K562 (cell line): ENCODE measurements around the gene LY6G6D. TPM values are rescaled to one million over a fixed set of nuclear protein-coding genes. Genes with fewer than 3 reads are reported as not detected.

Source experiments
- CBX8 ChIP-seq: fragments of 200-600 bp; sonication (generic); IDR thresholded peaks from 2 replicates; pipeline ENCODE4 v1.6.1; 2012; ENCODE audit warnings: borderline replicate concordance, mixed run types, low read depth, mild to moderate bottlenecking, moderate library complexity, mixed read lengths, low read length, control low read depth, inconsistent platforms; ENCODE audit not compliant: poor library complexity, severe bottlenecking; ENCODE audit errors: extremely low read depth
- EGR1 ChIP-seq: fragments of 450-650 bp; conservative IDR thresholded peaks from 2 replicates; pipeline ENCODE4 v1.6.1; 2017; ENCODE audit warnings: mild to moderate bottlenecking
- ESRRA ChIP-seq: fragments of 450-650 bp; IDR thresholded peaks from 2 replicates; pipeline ENCODE4 v1.6.1; 2014; ENCODE audit warnings: low read depth, mild to moderate bottlenecking, moderate library complexity, borderline replicate concordance
- FOS ChIP-seq: IDR thresholded peaks from 3 replicates; pipeline ENCODE4 v1.6.1; 2011; ENCODE audit not compliant: insufficient read length; ENCODE audit errors: extremely low read depth
- FOXA3 ChIP-seq, 2 experiments: fragments of 450-650 bp in 1 of 2; sonication (generic) in 1 of 2; formaldehyde crosslinking; IDR thresholded peaks in 1 of 2; conservative IDR thresholded peaks in 1 of 2; 2 replicates each; pipeline versions ENCODE4 v1.4.0 to v1.8.0; 2020 to 2022; ENCODE audit warnings: mild to moderate bottlenecking in 2 of 2, missing genetic modification reagents in 1 of 2
- FOXJ3 ChIP-seq: sonication (generic); formaldehyde crosslinking; IDR thresholded peaks from 2 replicates; pipeline ENCODE4 v1.4.0; 2020; ENCODE audit warnings: mild to moderate bottlenecking, missing genetic modification reagents
- GATA2 ChIP-seq: sonication (generic); formaldehyde crosslinking; IDR thresholded peaks from 2 replicates; pipeline ENCODE4 v1.4.0; 2020; ENCODE audit warnings: mild to moderate bottlenecking, missing genetic modification reagents
- MCM5 ChIP-seq: fragments of 450-650 bp; IDR thresholded peaks from 2 replicates; pipeline ENCODE4 v1.6.1; 2016; ENCODE audit warnings: low read depth
- MYNN ChIP-seq, 2 experiments: sonication (generic); formaldehyde crosslinking in 1 of 2; IDR thresholded peaks; 2 replicates each; pipeline versions ENCODE4 v1.5.0 to v1.6.1; 2016 to 2020; ENCODE audit warnings: antibody characterized with exemption in 1 of 2, missing genetic modification reagents in 1 of 2
- NR3C1 ChIP-seq: sonication (generic); formaldehyde crosslinking; IDR thresholded peaks from 2 replicates; pipeline ENCODE4 v1.8.1; 2022; ENCODE audit warnings: missing genetic modification reagents
- NR4A1 ChIP-seq, 2 experiments: fragments of 250-450 bp in 1 of 2; fragments of 450-650 bp in 1 of 2; sonication (Bioruptor Pico) in 1 of 2; IDR thresholded peaks; 2 replicates each; pipeline versions ENCODE4 v1.4.0 to v1.6.1; 2016 to 2020; ENCODE audit warnings: mild to moderate bottlenecking in 2 of 2, missing compliant biosample characterization in 1 of 2, missing genetic modification characterization in 1 of 2, moderate library complexity in 1 of 2
- SETDB1 ChIP-seq: IDR thresholded peaks from one replicate; pipeline ENCODE4 v1.6.1; 2012; ENCODE audit warnings: low read length, control low read depth, inconsistent platforms
- TBP ChIP-seq: optimal IDR thresholded peaks from 2 replicates; pipeline ENCODE3; 2011; ENCODE audit warnings: low read depth, low read length, improper control_type of control experiment
- TGIF2 ChIP-seq: sonication (generic); formaldehyde crosslinking; IDR thresholded peaks from 2 replicates; pipeline ENCODE4 v1.8.1; 2022; ENCODE audit warnings: mild to moderate bottlenecking, missing genetic modification reagents, moderate library complexity
- ZNF121 ChIP-seq: sonication (generic); formaldehyde crosslinking; conservative IDR thresholded peaks from 2 replicates; pipeline ENCODE4 v1.8.0; 2022; ENCODE audit warnings: missing genetic modification reagents
- ZNF175 ChIP-seq: fragments of 200-800 bp; sonication (Bioruptor generic); IDR thresholded peaks from 2 replicates; pipeline ENCODE4 v1.6.1; 2016; ENCODE audit warnings: low read depth, mild to moderate bottlenecking, missing genetic modification characterization, missing compliant biosample characterization
- polyA plus RNA-seq, 8 experiments: library from polyadenylated mRNA; depleted of rRNA in 4 of 8; stranded (reverse) in 5 of 8; unstranded in 3 of 8; fragments of >200 nt; fragmentation: Nextera tagmentation in 2 of 8; fragmentation: Illumina TruSeq in 1 of 8; extraction: Ambion mirVana in 2 of 8; extraction: Trizol in 1 of 8; gene quantifications; 2 replicates each; pipeline versions ENCODE4 v1.2.1 to v1.2.3, GENCODE V29; 2011 to 2014; ENCODE audit warnings: inconsistent platforms in 1 of 8, missing spikeins in 1 of 8
- total RNA-seq, 7 experiments: library from RNA; depleted of rRNA in 6 of 7; stranded (reverse); fragments of >200 nt in 6 of 7; fragmentation: Illumina TruSeq in 2 of 7; extraction: Trizol in 2 of 7; gene quantifications; 2 replicates each; pipeline versions ENCODE4 v1.2.1 to v1.2.3, GENCODE V29; 2011 to 2021; ENCODE audit warnings: low replicate concordance in 1 of 7
- TF ChIP-seq, protein P1 (sequence below): fragments of 450-650 bp; formaldehyde crosslinking; conservative IDR thresholded peaks from 2 replicates; pipeline ENCODE4 v1.4.0; 2022; ENCODE audit warnings: mild to moderate bottlenecking, missing genetic modification characterization
- TF ChIP-seq, protein P2 (sequence below), 2 experiments: fragments of 450-650 bp; IDR thresholded peaks; 2 replicates each; pipeline ENCODE4 v1.6.1; 2018; ENCODE audit warnings: mild to moderate bottlenecking in 2 of 2, low read depth in 1 of 2; ENCODE audit not compliant: partially characterized antibody in 2 of 2
- TF ChIP-seq, protein P3 (sequence below): sonication (generic); formaldehyde crosslinking; IDR thresholded peaks from 2 replicates; pipeline ENCODE4 v1.8.1; 2023; ENCODE audit warnings: mild to moderate bottlenecking, missing genetic modification reagents, moderate library complexity
- TF ChIP-seq, protein P4 (sequence below): fragments of 250-450 bp; sonication (Bioruptor Pico); IDR thresholded peaks from 2 replicates; pipeline ENCODE4 v1.8.0; 2021; ENCODE audit warnings: borderline replicate concordance, mild to moderate bottlenecking, moderate library complexity; ENCODE audit not compliant: poor library complexity, severe bottlenecking

Gene LY6G6D
- total and polyA plus RNA-seq, 9 of the 15 experiments (the other 6 are each of a cell fraction or from before 2014, with no cell fraction given), result 0.30 to 0.38 TPM; not detected in 7

DNA sequence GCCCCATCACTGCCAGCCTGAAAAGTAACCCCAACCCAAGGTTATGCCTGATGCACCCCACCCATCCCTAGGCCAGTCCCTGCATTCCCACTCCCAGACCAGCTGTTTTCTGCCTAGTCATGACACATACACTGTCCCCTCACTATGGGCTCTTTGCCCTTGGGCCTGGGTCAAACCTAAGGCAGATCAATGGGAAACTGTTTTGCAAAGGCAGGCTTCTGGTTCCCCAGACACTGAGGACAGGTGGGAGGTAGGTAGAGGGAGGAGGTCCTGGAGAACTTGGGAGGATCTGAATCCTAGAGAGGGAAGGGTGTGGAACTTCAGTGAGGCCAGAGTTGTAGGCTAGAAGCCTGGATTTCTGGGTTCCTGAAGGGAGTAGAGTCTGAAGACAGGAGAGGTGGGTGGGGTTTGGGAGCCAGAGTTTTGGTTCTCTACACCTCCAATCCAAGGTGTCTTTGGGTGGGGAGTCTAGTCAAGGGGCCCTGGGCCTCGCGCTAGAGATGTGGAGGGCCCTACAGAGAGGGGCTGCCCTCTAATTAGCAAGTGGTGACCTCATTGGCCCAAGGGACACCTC is 19.2 kb downstream of the LY6G6D start (continued):
- no peak for TF ChIP-seq EGR1
- no peak for TF ChIP-seq TGIF2 (CRISPR knock-in tag)
- no peak for TF ChIP-seq MCM5
- TF ChIP-seq GATA2 (CRISPR knock-in tag), result no peak
- no peak for TF ChIP-seq FOXJ3 (CRISPR knock-in tag)
- no peak for TF ChIP-seq MYNN (IDR thresholded peaks at IDR 0.05)
- no peak for TF ChIP-seq MYNN (CRISPR knock-in tag; IDR thresholded peaks at IDR 0.05)
- TF ChIP-seq SETDB1, result no peak
- no peak for TF ChIP-seq ESRRA
- TF ChIP-seq NR3C1 (CRISPR knock-in tag), result no peak
- no peak for TF ChIP-seq ZNF175 (CRISPR knock-in tag)
- TF ChIP-seq, protein P1, sequence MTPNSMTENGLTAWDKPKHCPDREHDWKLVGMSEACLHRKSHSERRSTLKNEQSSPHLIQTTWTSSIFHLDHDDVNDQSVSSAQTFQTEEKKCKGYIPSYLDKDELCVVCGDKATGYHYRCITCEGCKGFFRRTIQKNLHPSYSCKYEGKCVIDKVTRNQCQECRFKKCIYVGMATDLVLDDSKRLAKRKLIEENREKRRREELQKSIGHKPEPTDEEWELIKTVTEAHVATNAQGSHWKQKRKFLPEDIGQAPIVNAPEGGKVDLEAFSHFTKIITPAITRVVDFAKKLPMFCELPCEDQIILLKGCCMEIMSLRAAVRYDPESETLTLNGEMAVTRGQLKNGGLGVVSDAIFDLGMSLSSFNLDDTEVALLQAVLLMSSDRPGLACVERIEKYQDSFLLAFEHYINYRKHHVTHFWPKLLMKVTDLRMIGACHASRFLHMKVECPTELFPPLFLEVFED (CRISPR knock-in tag), result 0 out of 2 replicates have a peak, but pooled peaks have one; percentile 54
- TF ChIP-seq, protein P2, sequence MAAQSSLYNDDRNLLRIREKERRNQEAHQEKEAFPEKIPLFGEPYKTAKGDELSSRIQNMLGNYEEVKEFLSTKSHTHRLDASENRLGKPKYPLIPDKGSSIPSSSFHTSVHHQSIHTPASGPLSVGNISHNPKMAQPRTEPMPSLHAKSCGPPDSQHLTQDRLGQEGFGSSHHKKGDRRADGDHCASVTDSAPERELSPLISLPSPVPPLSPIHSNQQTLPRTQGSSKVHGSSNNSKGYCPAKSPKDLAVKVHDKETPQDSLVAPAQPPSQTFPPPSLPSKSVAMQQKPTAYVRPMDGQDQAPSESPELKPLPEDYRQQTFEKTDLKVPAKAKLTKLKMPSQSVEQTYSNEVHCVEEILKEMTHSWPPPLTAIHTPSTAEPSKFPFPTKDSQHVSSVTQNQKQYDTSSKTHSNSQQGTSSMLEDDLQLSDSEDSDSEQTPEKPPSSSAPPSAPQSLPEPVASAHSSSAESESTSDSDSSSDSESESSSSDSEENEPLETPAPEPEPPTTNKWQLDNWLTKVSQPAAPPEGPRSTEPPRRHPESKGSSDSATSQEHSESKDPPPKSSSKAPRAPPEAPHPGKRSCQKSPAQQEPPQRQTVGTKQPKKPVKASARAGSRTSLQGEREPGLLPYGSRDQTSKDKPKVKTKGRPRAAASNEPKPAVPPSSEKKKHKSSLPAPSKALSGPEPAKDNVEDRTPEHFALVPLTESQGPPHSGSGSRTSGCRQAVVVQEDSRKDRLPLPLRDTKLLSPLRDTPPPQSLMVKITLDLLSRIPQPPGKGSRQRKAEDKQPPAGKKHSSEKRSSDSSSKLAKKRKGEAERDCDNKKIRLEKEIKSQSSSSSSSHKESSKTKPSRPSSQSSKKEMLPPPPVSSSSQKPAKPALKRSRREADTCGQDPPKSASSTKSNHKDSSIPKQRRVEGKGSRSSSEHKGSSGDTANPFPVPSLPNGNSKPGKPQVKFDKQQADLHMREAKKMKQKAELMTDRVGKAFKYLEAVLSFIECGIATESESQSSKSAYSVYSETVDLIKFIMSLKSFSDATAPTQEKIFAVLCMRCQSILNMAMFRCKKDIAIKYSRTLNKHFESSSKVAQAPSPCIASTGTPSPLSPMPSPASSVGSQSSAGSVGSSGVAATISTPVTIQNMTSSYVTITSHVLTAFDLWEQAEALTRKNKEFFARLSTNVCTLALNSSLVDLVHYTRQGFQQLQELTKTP (IDR thresholded peaks at IDR 0.05; ENCODE audit: low read depth in 1 of 2, partially characterized antibody in 2 of 2), result no peak
- no peak for TF ChIP-seq NR4A1 (CRISPR knock-in tag; IDR thresholded peaks at IDR 0.05)
- peak; percentile 37; the same call in 1 of the 2 replicates for TF ChIP-seq NR4A1 (tag; IDR thresholded peaks at IDR 0.05)
- no peak for TF ChIP-seq ZNF121
- no peak for TF ChIP-seq CBX8
- no peak for TF ChIP-seq TBP
- no peak for TF ChIP-seq FOS
- TF ChIP-seq, protein P3, sequence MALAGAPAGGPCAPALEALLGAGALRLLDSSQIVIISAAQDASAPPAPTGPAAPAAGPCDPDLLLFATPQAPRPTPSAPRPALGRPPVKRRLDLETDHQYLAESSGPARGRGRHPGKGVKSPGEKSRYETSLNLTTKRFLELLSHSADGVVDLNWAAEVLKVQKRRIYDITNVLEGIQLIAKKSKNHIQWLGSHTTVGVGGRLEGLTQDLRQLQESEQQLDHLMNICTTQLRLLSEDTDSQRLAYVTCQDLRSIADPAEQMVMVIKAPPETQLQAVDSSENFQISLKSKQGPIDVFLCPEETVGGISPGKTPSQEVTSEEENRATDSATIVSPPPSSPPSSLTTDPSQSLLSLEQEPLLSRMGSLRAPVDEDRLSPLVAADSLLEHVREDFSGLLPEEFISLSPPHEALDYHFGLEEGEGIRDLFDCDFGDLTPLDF (CRISPR knock-in tag), result peak; percentile 70; the same call in 1 of the 2 replicates
- no peak for TF ChIP-seq FOXA3 (CRISPR knock-in tag; conservative IDR thresholded peaks at IDR 0.05 in 1 of 2, IDR thresholded peaks at IDR 0.05 in 1 of 2)
- TF ChIP-seq, protein P4, sequence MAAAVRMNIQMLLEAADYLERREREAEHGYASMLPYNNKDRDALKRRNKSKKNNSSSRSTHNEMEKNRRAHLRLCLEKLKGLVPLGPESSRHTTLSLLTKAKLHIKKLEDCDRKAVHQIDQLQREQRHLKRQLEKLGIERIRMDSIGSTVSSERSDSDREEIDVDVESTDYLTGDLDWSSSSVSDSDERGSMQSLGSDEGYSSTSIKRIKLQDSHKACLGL (CRISPR knock-in tag), result no peak
